NCI-H2029 treated with DMSO at 0.1 percent for 48 hours (cell line): ENCODE results near the gene PLAC8.
A peak's percentile ranks its signal among the peaks of the same experiment; 100 is the strongest.
"Not testable (repeated sequence)": the region's sequence is repeated elsewhere in the genome, so short reads cannot be mapped to it uniquely, and the experiment has no call there.

Experiments used
- DNase-seq: peaks from one replicate; lab custom pipeline; 2025; lab: John Stamatoyannopoulos, UW

The PLAC8 gene

GRCh38 chr4:83114576-83114975, at the start of gene PLAC8:
Gene PLAC8 (minus strand): TSS chr4:83114729. CDS start chr4:83107921, 6,808 bp downstream.
- peak; percentile 89 for DNase-seq

- DNase-seq = no peak
These were observed 38.9 kb upstream of the PLAC8 start for GRCh38 chr4:83153417-83153816.

GRCh38 chr4:83152746-83153145, 38.2 kb upstream of the PLAC8 start:
- no peak for DNase-seq

- no peak for DNase-seq
These were observed 37.1 kb upstream of the PLAC8 start for GRCh38 chr4:83151651-83152050.

- no peak for DNase-seq
These were observed 36.3 kb upstream of the PLAC8 start for GRCh38 chr4:83150653-83151330.

- no peak for DNase-seq
These were observed 35.5 kb upstream of the PLAC8 start for GRCh38 chr4:83149865-83150652.

GRCh38 chr4:83146841-83147240, 32.3 kb upstream of the PLAC8 start:
- DNase-seq = no peak

GRCh38 chr4:83145776-83146175, 31.2 kb upstream of the PLAC8 start:
- not testable (repeated sequence) for DNase-seq

GRCh38 chr4:83139514-83140156, 25.1 kb upstream of the PLAC8 start:
- no peak for DNase-seq

- no peak for DNase-seq
These were observed 24.4 kb upstream of the PLAC8 start for GRCh38 chr4:83138946-83139345.

GRCh38 chr4:83132065-83132464, 17.5 kb upstream of the PLAC8 start:
- no peak for DNase-seq

- no peak for DNase-seq
These were observed 14.7 kb upstream of the PLAC8 start for GRCh38 chr4:83129264-83129663.

GRCh38 chr4:83128240-83128929, 13.9 kb upstream of the PLAC8 start:
- DNase-seq = no peak

- DNase-seq = no peak
These were observed 11.2 kb upstream of the PLAC8 start for GRCh38 chr4:83125738-83126141.

- no peak for DNase-seq
These were observed 9.7 kb upstream of the PLAC8 start for GRCh38 chr4:83124111-83124780.

GRCh38 chr4:83121246-83121645, 6.7 kb upstream of the PLAC8 start:
- no peak for DNase-seq

GRCh38 chr4:83118869-83119268, 4.3 kb upstream of the PLAC8 start:
- no peak for DNase-seq

- no peak for DNase-seq
These were observed 1.2 kb upstream of the PLAC8 start for GRCh38 chr4:83115656-83116285.

- no peak for DNase-seq
These were observed 471 bp upstream of the PLAC8 start for GRCh38 chr4:83115000-83115399.

- DNase-seq = peak; percentile 77
These were observed 1.1 kb downstream of the PLAC8 start for GRCh38 chr4:83113429-83113786.

GRCh38 chr4:83112678-83113428, 1.7 kb downstream of the PLAC8 start:
- DNase-seq = peak; percentile 87
